ENCODE results near the gene GDPD4.

GDPD4 gene

GRCh38 chr11:77253690-77254089 is 47.8 kb downstream of the GDPD4 start:
- TF ChIP-seq CTCF (IDR thresholded peaks at IDR 0.05; ENCODE audit: extremely low read depth, insufficient read depth, missing control alignments): no peak
- no peak for DNase-seq (ENCODE audit: low spot score)
- in situ Hi-C loops (cut with MboI; ENCODE audit: low pct_unique_long_range_greater_than_20kb, low sequenced_read_pairs, unreplicated experiment): no loop called here

GRCh38 chr11:77252555-77253270 is 48.8 kb downstream of the GDPD4 start:
- TF ChIP-seq CTCF (IDR thresholded peaks at IDR 0.05; ENCODE audit: extremely low read depth, insufficient read depth, missing control alignments): no peak
- no peak for DNase-seq (ENCODE audit: low spot score)
- in situ Hi-C loops (cut with MboI; ENCODE audit: low pct_unique_long_range_greater_than_20kb, low sequenced_read_pairs, unreplicated experiment): no loop called here

- no peak for TF ChIP-seq CTCF (IDR thresholded peaks at IDR 0.05; ENCODE audit: extremely low read depth, insufficient read depth, missing control alignments)
- in situ Hi-C loops (cut with MboI; ENCODE audit: low pct_unique_long_range_greater_than_20kb, low sequenced_read_pairs, unreplicated experiment): no loop called here
- no peak for DNase-seq (ENCODE audit: low spot score)
Observed at GRCh38 chr11:77250881-77251640, 50.4 kb downstream of the GDPD4 start.

GRCh38 chr11:77249427-77249826 is 52.1 kb downstream of the GDPD4 start:
- no peak for DNase-seq (ENCODE audit: low spot score)
- TF ChIP-seq CTCF (IDR thresholded peaks at IDR 0.05; ENCODE audit: extremely low read depth, insufficient read depth, missing control alignments): no peak
- in situ Hi-C loops (cut with MboI; ENCODE audit: low pct_unique_long_range_greater_than_20kb, low sequenced_read_pairs, unreplicated experiment): no loop called here

- no peak for DNase-seq (ENCODE audit: low spot score)
- in situ Hi-C loops (cut with MboI; ENCODE audit: low pct_unique_long_range_greater_than_20kb, low sequenced_read_pairs, unreplicated experiment): no loop called here
- no peak for TF ChIP-seq CTCF (IDR thresholded peaks at IDR 0.05; ENCODE audit: extremely low read depth, insufficient read depth, missing control alignments)
Observed at GRCh38 chr11:77244277-77245027, 57.0 kb downstream of the GDPD4 start.

GRCh38 chr11:77236901-77237300 is 64.6 kb downstream of the GDPD4 start:
- in situ Hi-C loops (cut with MboI; ENCODE audit: low pct_unique_long_range_greater_than_20kb, low sequenced_read_pairs, unreplicated experiment): no loop called here
- no peak for TF ChIP-seq CTCF (IDR thresholded peaks at IDR 0.05; ENCODE audit: extremely low read depth, insufficient read depth, missing control alignments)
- no peak for DNase-seq (ENCODE audit: low spot score)
